HL-60 (cell line): ENCODE results near the gene AK8.

ENCODE experiments used
- DNase-seq, 2 experiments: peaks; one replicate each; pipeline ENCODE4 v3.0.0-alpha.2; 2010 to 2020; ENCODE audit warnings: low read depth in 1 of 2, low spot score in 1 of 2
- H3K27ac ChIP-seq: fragments of 250-450 bp; sonication (Bioruptor Pico); replicated peaks from 2 replicates; pipeline ENCODE4 v1.5.1; 2020; ENCODE audit warnings: mild to moderate bottlenecking, moderate library complexity
- H3K27me3 ChIP-seq: fragments of 250-450 bp; sonication (Bioruptor Pico); 2 replicates; pipeline ENCODE4 v1.5.1; 2021; ENCODE audit warnings: mild to moderate bottlenecking, moderate library complexity; ENCODE audit not compliant: insufficient read depth, poor library complexity, severe bottlenecking
- H3K4me3 ChIP-seq: replicated peaks from 2 replicates; pipeline ENCODE4 v1.5.1; 2011; ENCODE audit warnings: mild to moderate bottlenecking, control low read depth, low read length; ENCODE audit not compliant: insufficient read depth
- GABPA ChIP-seq: IDR thresholded peaks from 2 replicates; pipeline ENCODE4 v1.6.1; 2012; ENCODE audit warnings: low read depth
- POLR2AphosphoS5 ChIP-seq: IDR thresholded peaks from 2 replicates; pipeline ENCODE4 v1.6.1; 2012; ENCODE audit warnings: low read depth
- SPI1 ChIP-seq: IDR thresholded peaks from 2 replicates; pipeline ENCODE4 v1.6.1; 2012; ENCODE audit warnings: low read depth, mild to moderate bottlenecking, borderline replicate concordance
- TF ChIP-seq, protein P1 (sequence below): IDR thresholded peaks from 2 replicates; pipeline ENCODE4 v1.6.1; 2012; ENCODE audit warnings: low read depth; ENCODE audit not compliant: insufficient replicate concordance
- TF ChIP-seq, protein P2 (sequence below): IDR thresholded peaks from one replicate; pipeline ENCODE4 v1.5.1; 2011; ENCODE audit warnings: low read length, control low read depth, inconsistent platforms; ENCODE audit not compliant: insufficient read depth

AK8 gene

DNA sequence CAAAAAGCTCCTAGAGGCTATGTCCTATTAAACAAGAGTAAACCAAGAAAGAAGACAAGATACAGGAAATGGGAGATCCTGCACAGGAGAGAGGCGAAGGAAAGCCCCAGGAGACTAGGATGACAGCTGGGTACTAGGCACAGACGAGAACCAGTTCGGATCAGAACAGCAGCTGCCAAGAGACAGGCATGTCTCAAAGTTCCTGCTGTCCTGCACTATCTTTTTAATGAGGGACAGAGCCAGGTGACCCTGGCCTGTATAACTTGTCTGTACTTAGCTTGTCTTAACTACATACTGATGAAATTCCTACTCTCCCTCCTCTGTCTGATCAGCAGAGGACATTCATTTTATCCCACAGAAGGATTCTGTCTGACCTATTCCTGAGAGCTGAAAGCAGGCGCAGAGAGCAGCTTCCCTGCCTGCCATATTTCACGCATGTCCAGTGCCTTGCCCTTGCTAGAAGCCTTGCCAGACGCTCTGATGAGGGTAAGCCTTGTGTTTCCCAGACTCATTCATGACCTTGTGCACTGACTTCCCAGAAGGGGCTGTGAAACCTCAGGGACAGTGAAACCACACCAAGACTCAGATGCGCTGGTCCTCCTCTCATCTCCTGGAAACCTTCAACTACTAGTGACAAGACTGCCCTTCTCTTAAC, 41.7 kb upstream of the AK8 start:
- Histone ChIP-seq H3K4me3 (no peak overlapping the region), H3K27me3 (no peaks in the 10 kb centered on the region), H3K27ac (no peak overlapping the region)
- TF ChIP-seq POLR2AphosphoS5 = no peak
- TF ChIP-seq, protein P1, sequence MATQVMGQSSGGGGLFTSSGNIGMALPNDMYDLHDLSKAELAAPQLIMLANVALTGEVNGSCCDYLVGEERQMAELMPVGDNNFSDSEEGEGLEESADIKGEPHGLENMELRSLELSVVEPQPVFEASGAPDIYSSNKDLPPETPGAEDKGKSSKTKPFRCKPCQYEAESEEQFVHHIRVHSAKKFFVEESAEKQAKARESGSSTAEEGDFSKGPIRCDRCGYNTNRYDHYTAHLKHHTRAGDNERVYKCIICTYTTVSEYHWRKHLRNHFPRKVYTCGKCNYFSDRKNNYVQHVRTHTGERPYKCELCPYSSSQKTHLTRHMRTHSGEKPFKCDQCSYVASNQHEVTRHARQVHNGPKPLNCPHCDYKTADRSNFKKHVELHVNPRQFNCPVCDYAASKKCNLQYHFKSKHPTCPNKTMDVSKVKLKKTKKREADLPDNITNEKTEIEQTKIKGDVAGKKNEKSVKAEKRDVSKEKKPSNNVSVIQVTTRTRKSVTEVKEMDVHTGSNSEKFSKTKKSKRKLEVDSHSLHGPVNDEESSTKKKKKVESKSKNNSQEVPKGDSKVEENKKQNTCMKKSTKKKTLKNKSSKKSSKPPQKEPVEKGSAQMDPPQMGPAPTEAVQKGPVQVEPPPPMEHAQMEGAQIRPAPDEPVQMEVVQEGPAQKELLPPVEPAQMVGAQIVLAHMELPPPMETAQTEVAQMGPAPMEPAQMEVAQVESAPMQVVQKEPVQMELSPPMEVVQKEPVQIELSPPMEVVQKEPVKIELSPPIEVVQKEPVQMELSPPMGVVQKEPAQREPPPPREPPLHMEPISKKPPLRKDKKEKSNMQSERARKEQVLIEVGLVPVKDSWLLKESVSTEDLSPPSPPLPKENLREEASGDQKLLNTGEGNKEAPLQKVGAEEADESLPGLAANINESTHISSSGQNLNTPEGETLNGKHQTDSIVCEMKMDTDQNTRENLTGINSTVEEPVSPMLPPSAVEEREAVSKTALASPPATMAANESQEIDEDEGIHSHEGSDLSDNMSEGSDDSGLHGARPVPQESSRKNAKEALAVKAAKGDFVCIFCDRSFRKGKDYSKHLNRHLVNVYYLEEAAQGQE = no peak
- no peak for TF ChIP-seq SPI1
- TF ChIP-seq GABPA = no peak
- TF ChIP-seq, protein P2, sequence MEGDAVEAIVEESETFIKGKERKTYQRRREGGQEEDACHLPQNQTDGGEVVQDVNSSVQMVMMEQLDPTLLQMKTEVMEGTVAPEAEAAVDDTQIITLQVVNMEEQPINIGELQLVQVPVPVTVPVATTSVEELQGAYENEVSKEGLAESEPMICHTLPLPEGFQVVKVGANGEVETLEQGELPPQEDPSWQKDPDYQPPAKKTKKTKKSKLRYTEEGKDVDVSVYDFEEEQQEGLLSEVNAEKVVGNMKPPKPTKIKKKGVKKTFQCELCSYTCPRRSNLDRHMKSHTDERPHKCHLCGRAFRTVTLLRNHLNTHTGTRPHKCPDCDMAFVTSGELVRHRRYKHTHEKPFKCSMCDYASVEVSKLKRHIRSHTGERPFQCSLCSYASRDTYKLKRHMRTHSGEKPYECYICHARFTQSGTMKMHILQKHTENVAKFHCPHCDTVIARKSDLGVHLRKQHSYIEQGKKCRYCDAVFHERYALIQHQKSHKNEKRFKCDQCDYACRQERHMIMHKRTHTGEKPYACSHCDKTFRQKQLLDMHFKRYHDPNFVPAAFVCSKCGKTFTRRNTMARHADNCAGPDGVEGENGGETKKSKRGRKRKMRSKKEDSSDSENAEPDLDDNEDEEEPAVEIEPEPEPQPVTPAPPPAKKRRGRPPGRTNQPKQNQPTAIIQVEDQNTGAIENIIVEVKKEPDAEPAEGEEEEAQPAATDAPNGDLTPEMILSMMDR = no peak
- no peak for DNase-seq

DNA sequence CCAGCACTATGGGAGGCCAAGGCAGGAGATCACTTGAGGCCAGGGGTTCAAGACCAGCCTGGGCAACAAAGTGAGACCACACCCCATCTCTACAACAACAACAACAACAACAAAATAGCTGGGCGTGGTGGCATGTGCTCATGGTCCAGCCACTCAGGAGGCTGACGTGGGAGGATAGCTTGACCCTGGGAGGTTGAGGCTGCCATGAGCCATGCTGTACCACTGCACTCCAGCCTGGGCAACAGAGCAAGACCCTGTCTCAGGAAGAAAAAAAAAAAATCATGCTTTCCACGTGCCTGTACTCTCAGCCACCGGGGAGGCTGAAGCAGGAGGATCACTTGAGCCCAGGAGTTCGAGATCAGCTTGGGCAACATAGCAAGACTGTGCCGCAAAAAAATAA, 36.8 kb upstream of the AK8 start:
- TF ChIP-seq POLR2AphosphoS5 (no peak), GABPA (no peak), SPI1 (no peak)
- TF ChIP-seq, protein P2 = no peak
- TF ChIP-seq, protein P1 = no peak
- Histone ChIP-seq H3K27ac (no peak overlapping the region), H3K27me3 (no peaks in the 10 kb centered on the region), H3K4me3 (no peak overlapping the region)
- DNase-seq = no peak

DNA sequence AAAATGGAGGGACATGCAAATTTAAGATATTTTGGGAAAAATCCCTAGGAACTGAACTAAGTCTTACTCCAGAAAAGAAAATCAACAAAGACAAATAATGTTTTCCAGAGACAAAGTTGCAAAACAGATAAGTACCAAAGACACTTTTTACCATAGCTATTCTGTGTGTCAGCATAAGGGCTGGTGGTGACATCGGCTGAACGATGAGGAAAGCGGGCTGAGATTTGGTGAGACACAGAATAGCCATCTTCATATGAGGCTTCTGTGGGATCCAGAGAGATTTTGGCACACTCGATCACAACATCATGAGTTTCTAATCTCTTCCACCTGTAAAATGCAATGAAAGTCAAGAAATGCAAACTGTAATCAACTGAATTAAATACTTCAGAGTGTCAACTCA, 34.0 kb upstream of the AK8 start:
- Histone ChIP-seq H3K27ac (no peak overlapping the region), H3K4me3 (no peak overlapping the region), H3K27me3 (no peaks in the 10 kb centered on the region)
- TF ChIP-seq SPI1 (no peak), GABPA (no peak), POLR2AphosphoS5 (no peak)
- TF ChIP-seq, protein P2 = no peak
- TF ChIP-seq, protein P1 = no peak
- no peak for DNase-seq
